ENCODE measurements around the gene RGS9. TPM values are rescaled to one million over a fixed set of nuclear protein-coding genes. Genes with fewer than 3 reads are reported as not detected.

Gene RGS9
- total RNA-seq, 4 donors from 2014 or later: 1.2 to 4.4 (median 2.8) TPM

- intact Hi-C loops (cut with DNase I; ENCODE audit: low total_unique reads) (no loop called here), in situ Hi-C loops (cut with MboI; ENCODE audit: low sequenced_read_pairs in 4 of 4) (no loop called here)
- ATAC-seq: no peak
- TF ChIP-seq CTCF (IDR thresholded peaks at IDR 0.05 in 4 of 5, conservative IDR thresholded peaks at IDR 0.05 in 1 of 5): no peak
- no peak for TF ChIP-seq POLR2A (IDR thresholded peaks at IDR 0.05)
- Histone ChIP-seq H3K9me3 (no peaks in the 10 kb centered on the region), H3K4me3 (no peak overlapping the region), H3K27me3 (no peaks in the 10 kb centered on the region), H3K27ac (no peak overlapping the region), H3K36me3 (no peaks in the 10 kb centered on the region), H3K4me1 (no peaks in the 10 kb centered on the region)
- DNase-seq: no peak
These were observed 18.5 kb downstream of the RGS9 start for GRCh38 chr17:65155622-65156021.

- H3K9me3 ChIP-seq: no peaks in the 10 kb centered on the region
- TF ChIP-seq POLR2A (IDR thresholded peaks at IDR 0.05) (no peak), CTCF (IDR thresholded peaks at IDR 0.05 in 4 of 5, conservative IDR thresholded peaks at IDR 0.05 in 1 of 5) (no peak)
- intact Hi-C loops (cut with DNase I; ENCODE audit: low total_unique reads): no loop called here
- in situ Hi-C loops (cut with MboI; ENCODE audit: low sequenced_read_pairs in 4 of 4): no loop called here
- no peak overlapping the region for H3K27ac ChIP-seq
- no peaks in the 10 kb centered on the region for H3K4me1 ChIP-seq
- DNase-seq: no peak
- H3K36me3 ChIP-seq: no peaks in the 10 kb centered on the region
- no peak overlapping the region for H3K4me3 ChIP-seq
- no peaks in the 10 kb centered on the region for H3K27me3 ChIP-seq
- ATAC-seq: no peak
These were observed 19.1 kb downstream of the RGS9 start for GRCh38 chr17:65156185-65156834.

- TF ChIP-seq CTCF (IDR thresholded peaks at IDR 0.05 in 4 of 5, conservative IDR thresholded peaks at IDR 0.05 in 1 of 5) (no peak), POLR2A (IDR thresholded peaks at IDR 0.05) (no peak)
- no peaks in the 10 kb centered on the region for H3K27me3 ChIP-seq
These were observed 19.8 kb downstream of the RGS9 start for GRCh38 chr17:65156835-65157565.

GRCh38 chr17:65158041-65158440 lies 20.9 kb downstream of the RGS9 start:
- Histone ChIP-seq H3K27ac (no peak overlapping the region), H3K4me3 (no peak overlapping the region), H3K27me3 (no peaks in the 10 kb centered on the region), H3K9me3 (no peaks in the 10 kb centered on the region), H3K36me3 (no peaks in the 10 kb centered on the region), H3K4me1 (no peaks in the 10 kb centered on the region)
- in situ Hi-C loops (cut with MboI; ENCODE audit: low sequenced_read_pairs in 4 of 4) (no loop called here), intact Hi-C loops (cut with DNase I; ENCODE audit: low total_unique reads) (no loop called here)
- TF ChIP-seq POLR2A (IDR thresholded peaks at IDR 0.05) (no peak), CTCF (IDR thresholded peaks at IDR 0.05 in 4 of 5, conservative IDR thresholded peaks at IDR 0.05 in 1 of 5) (no peak)
- ATAC-seq: no peak
- DNase-seq: no peak

More at GRCh38 chr17:65156835-65157565, 19.8 kb downstream of the RGS9 start:
- H3K9me3 ChIP-seq: no peaks in the 10 kb centered on the region
- no peaks in the 10 kb centered on the region for H3K36me3 ChIP-seq
- no peak overlapping the region for H3K27ac ChIP-seq
- in situ Hi-C loops (cut with MboI; ENCODE audit: low sequenced_read_pairs in 4 of 4): no loop called here
- no peaks in the 10 kb centered on the region for H3K4me1 ChIP-seq
- DNase-seq (no peak), ATAC-seq (no peak)
- no peak overlapping the region for H3K4me3 ChIP-seq
- intact Hi-C loops (cut with DNase I; ENCODE audit: low total_unique reads): no loop called here

All from gastrocnemius medialis (tissue), 4 donors.